HEK293 (cell line): ENCODE measurements around the gene LGI1.

Experiments used
- BCL6B ChIP-seq: fragments of 450-650 bp; formaldehyde crosslinking; IDR thresholded peaks from 2 replicates; pipeline ENCODE4 v1.5.1; 2017; ENCODE audit warnings: missing biosample characterization, missing genetic modification characterization
- FEZF1 ChIP-seq: fragments of 450-650 bp; formaldehyde crosslinking; IDR thresholded peaks from 2 replicates; pipeline ENCODE4 v1.5.1; 2016; ENCODE audit warnings: missing biosample characterization, missing genetic modification characterization
- KLF1 ChIP-seq: fragments of 450-650 bp; formaldehyde crosslinking; IDR thresholded peaks from 2 replicates; pipeline ENCODE4 v1.5.1; 2016; ENCODE audit warnings: missing biosample characterization, missing genetic modification characterization
- KLF7 ChIP-seq: fragments of 450-650 bp; formaldehyde crosslinking; IDR thresholded peaks from 2 replicates; pipeline ENCODE4 v1.5.1; 2016; ENCODE audit warnings: missing biosample characterization, missing genetic modification characterization, borderline replicate concordance
- PBX3 ChIP-seq: sonication (generic); formaldehyde crosslinking; IDR thresholded peaks from 2 replicates; pipeline ENCODE4 v1.8.1; 2022; ENCODE audit warnings: mild to moderate bottlenecking, moderate library complexity, missing genetic modification reagents
- SETDB1 ChIP-seq: IDR thresholded peaks from one replicate; pipeline ENCODE4 v1.6.1; 2017; ENCODE audit warnings: mild to moderate bottlenecking, low read length, moderate library complexity, mixed read lengths; ENCODE audit not compliant: insufficient read length
- SP3 ChIP-seq: fragments of 450-650 bp; formaldehyde crosslinking; IDR thresholded peaks from 2 replicates; pipeline ENCODE4 v1.5.1; 2016; ENCODE audit warnings: missing biosample characterization, missing genetic modification characterization
- ZBTB49 ChIP-seq: fragments of 450-650 bp; formaldehyde crosslinking; IDR thresholded peaks from 2 replicates; pipeline ENCODE4 v1.5.1; 2016; ENCODE audit warnings: missing biosample characterization, missing genetic modification characterization, low read depth
- ZNF146 ChIP-seq: fragments of 450-650 bp; formaldehyde crosslinking; IDR thresholded peaks from 2 replicates; pipeline ENCODE4 v1.5.1; 2016; ENCODE audit warnings: missing biosample characterization, missing genetic modification characterization
- ZNF169 ChIP-seq: fragments of 450-650 bp; formaldehyde crosslinking; IDR thresholded peaks from 2 replicates; pipeline ENCODE4 v1.5.1; 2016; ENCODE audit warnings: missing biosample characterization, missing genetic modification characterization
- ZNF211 ChIP-seq: fragments of 450-650 bp; formaldehyde crosslinking; IDR thresholded peaks from 2 replicates; pipeline ENCODE4 v1.5.1; 2016; ENCODE audit warnings: low read depth, missing biosample characterization, missing genetic modification characterization
- ZNF335 ChIP-seq: fragments of 450-650 bp; formaldehyde crosslinking; conservative IDR thresholded peaks from 2 replicates; pipeline ENCODE4 v1.5.1; 2016; ENCODE audit warnings: missing biosample characterization, missing genetic modification characterization
- ZNF362 ChIP-seq: fragments of 450-650 bp; formaldehyde crosslinking; IDR thresholded peaks from 2 replicates; pipeline ENCODE4 v1.5.1; 2016; ENCODE audit warnings: missing biosample characterization, missing genetic modification characterization
- ZNF366 ChIP-seq: fragments of 450-650 bp; formaldehyde crosslinking; conservative IDR thresholded peaks from 2 replicates; pipeline ENCODE4 v1.5.1; 2016; ENCODE audit warnings: missing biosample characterization, missing genetic modification characterization
- ZNF391 ChIP-seq: fragments of 450-650 bp; formaldehyde crosslinking; IDR thresholded peaks from 2 replicates; pipeline ENCODE4 v1.5.1; 2016; ENCODE audit warnings: low read depth, missing biosample characterization, missing genetic modification characterization, borderline replicate concordance
- ZNF394 ChIP-seq: fragments of 450-650 bp; formaldehyde crosslinking; IDR thresholded peaks from 2 replicates; pipeline ENCODE4 v1.5.1; 2016; ENCODE audit warnings: missing biosample characterization, missing genetic modification characterization, mild to moderate bottlenecking, moderate library complexity, borderline replicate concordance
- ZNF398 ChIP-seq: fragments of 450-650 bp; formaldehyde crosslinking; IDR thresholded peaks from 2 replicates; pipeline ENCODE4 v1.5.1; 2017; ENCODE audit warnings: missing biosample characterization, missing genetic modification characterization
- ZNF416 ChIP-seq: fragments of 450-650 bp; formaldehyde crosslinking; IDR thresholded peaks from 2 replicates; pipeline ENCODE4 v1.5.1; 2016; ENCODE audit warnings: missing biosample characterization, missing genetic modification characterization
- ZNF423 ChIP-seq: fragments of 450-650 bp; formaldehyde crosslinking; IDR thresholded peaks from 2 replicates; pipeline ENCODE4 v1.5.1; 2016; ENCODE audit warnings: missing biosample characterization, missing genetic modification characterization
- ZNF521 ChIP-seq: fragments of 450-650 bp; formaldehyde crosslinking; IDR thresholded peaks from 2 replicates; pipeline ENCODE4 v1.5.1; 2017; ENCODE audit warnings: missing biosample characterization, mild to moderate bottlenecking, missing genetic modification characterization
- ZNF596 ChIP-seq: fragments of 450-650 bp; IDR thresholded peaks from 2 replicates; pipeline ENCODE4 v1.5.0; 2018; ENCODE audit warnings: missing biosample characterization, mild to moderate bottlenecking, missing genetic modification characterization, moderate library complexity
- ZNF626 ChIP-seq: fragments of 450-650 bp; sonication (Bioruptor Pico); formaldehyde crosslinking; IDR thresholded peaks from 2 replicates; pipeline ENCODE4 v1.5.1; 2018; ENCODE audit warnings: missing biosample characterization, missing genetic modification characterization, inconsistent platforms
- ZNF692 ChIP-seq: fragments of 450-650 bp; formaldehyde crosslinking; IDR thresholded peaks from 2 replicates; pipeline ENCODE4 v1.5.1; 2016; ENCODE audit warnings: missing biosample characterization, missing genetic modification characterization
- ZNF747 ChIP-seq: fragments of 450-650 bp; formaldehyde crosslinking; IDR thresholded peaks from 2 replicates; pipeline ENCODE4 v1.5.1; 2016; ENCODE audit warnings: missing biosample characterization, missing genetic modification characterization
- ZNF830 ChIP-seq: fragments of 450-650 bp; IDR thresholded peaks from 2 replicates; pipeline ENCODE4 v1.5.0; 2018; ENCODE audit warnings: missing biosample characterization, missing genetic modification characterization, low read depth, mild to moderate bottlenecking, moderate library complexity

The LGI1 gene

GRCh38 chr10:93746844-93747284 is 10.9 kb upstream of the LGI1 start (continued):
- no peak for TF ChIP-seq ZNF626 (tag by site-specific recombination)
- TF ChIP-seq ZNF335 (tag by site-specific recombination) = no peak
- TF ChIP-seq PBX3 (CRISPR knock-in tag) = no peak
- TF ChIP-seq ZNF169 (tag by site-specific recombination) = no peak
- no peak for TF ChIP-seq ZNF416 (tag by site-specific recombination)
- no peak for TF ChIP-seq ZNF423 (tag by site-specific recombination)
- TF ChIP-seq ZNF211 (tag by site-specific recombination) = no peak
- TF ChIP-seq ZNF830 (tag by site-specific recombination) = no peak
- TF ChIP-seq KLF7 (tag by site-specific recombination) = no peak
- TF ChIP-seq ZNF747 = no peak
- no peak for TF ChIP-seq ZNF146 (tag by site-specific recombination)
- TF ChIP-seq ZNF362 (tag by site-specific recombination) = peak; percentile 49; the same call in 1 of the 2 replicates
- no peak for TF ChIP-seq ZNF521 (tag by site-specific recombination)
- TF ChIP-seq BCL6B = no peak
- TF ChIP-seq ZBTB49 (tag by site-specific recombination) = no peak
- TF ChIP-seq KLF1 (tag by site-specific recombination) = 0 out of 2 replicates have a peak, but pooled peaks have one; percentile 41
- no peak for TF ChIP-seq SP3 (tag by site-specific recombination)
- TF ChIP-seq ZNF366 (tag by site-specific recombination) = peak; percentile 61
- no peak for TF ChIP-seq ZNF596 (tag by site-specific recombination)
- 0 out of 2 replicates have a peak, but pooled peaks have one; percentile 25 for TF ChIP-seq ZNF391
- peak; percentile 42; the same call in 1 of the 2 replicates for TF ChIP-seq ZNF394 (tag by site-specific recombination)
- no peak for TF ChIP-seq ZNF398
- TF ChIP-seq ZNF692 (tag by site-specific recombination) = peak; percentile 66; the same call in 1 of the 2 replicates
- TF ChIP-seq FEZF1 (tag by site-specific recombination) = peak; percentile 69
- no peak for TF ChIP-seq SETDB1
